Adrenal gland (tissue), 5 donors: Measurements from ENCODE around the gene SERPINC1.

ENCODE experiments used
- CTCF ChIP-seq, 6 experiments: fragments of 450-650 bp in 4 of 6; fragments of 200-600 bp in 2 of 6; sonication (generic) in 1 of 6; IDR thresholded peaks; 1 replicate in 5 of 6; 2 replicates in 1 of 6; pipeline versions ENCODE4 v1.5.1 to v1.8.0; 2016 to 2021; ENCODE audit warnings: antibody characterized with exemption in 6 of 6, mild to moderate bottlenecking in 2 of 6, moderate library complexity in 1 of 6
- POLR2A ChIP-seq, 2 donors: fragments of 450-650 bp; IDR thresholded peaks; one replicate each; pipeline ENCODE4 v1.6.1; 2017; ENCODE audit warnings: antibody characterized with exemption in 2 of 2, mild to moderate bottlenecking in 2 of 2, moderate library complexity in 1 of 2
- donor health status: DM: no; HTN: no; CAD: no.

- TF ChIP-seq CTCF (IDR thresholded peaks at IDR 0.05), result no peak
- TF ChIP-seq POLR2A (IDR thresholded peaks at IDR 0.05), result no peak
Measured at GRCh38 chr1:173856014-173856413, 61.1 kb downstream of the SERPINC1 start.
